ENCODE results near the gene SLC2A4RG.
A peak's percentile ranks its signal among the peaks of the same experiment; 100 is the strongest.
"Not testable (repeated sequence)": the region's sequence is repeated elsewhere in the genome, so short reads cannot be mapped to it uniquely, and the experiment has no call there.

Gene SLC2A4RG

GRCh38 chr20:63722967-63723622 is 16.5 kb upstream of the SLC2A4RG start:
- not testable (repeated sequence) for DNase-seq

- not testable (repeated sequence) for DNase-seq
Observed at GRCh38 chr20:63730189-63730733, 9.3 kb upstream of the SLC2A4RG start.

- DNase-seq = no peak
Observed at GRCh38 chr20:63731410-63731809, 8.2 kb upstream of the SLC2A4RG start.

GRCh38 chr20:63732118-63733095 is 7.2 kb upstream of the SLC2A4RG start:
- no peak for DNase-seq

GRCh38 chr20:63733117-63733516 is 6.5 kb upstream of the SLC2A4RG start:
- no peak for DNase-seq

GRCh38 chr20:63733579-63734081 is 5.9 kb upstream of the SLC2A4RG start:
- DNase-seq = no peak

GRCh38 chr20:63734111-63734945 is 5.2 kb upstream of the SLC2A4RG start:
- DNase-seq = no peak

- no peak for DNase-seq
Observed at GRCh38 chr20:63734946-63735858, 4.4 kb upstream of the SLC2A4RG start.

- DNase-seq = peak; percentile 80
Observed at GRCh38 chr20:63735859-63736718, 3.5 kb upstream of the SLC2A4RG start, which contains the start of gene LIME1. Gene LIME1 (plus strand): TSS chr20:63736664. CDS start chr20:63737550, 886 bp downstream.

GRCh38 chr20:63736893-63737694 is 2.5 kb upstream of the SLC2A4RG start:
- DNase-seq = peak; percentile 78

GRCh38 chr20:63737695-63737944 is 2.0 kb upstream of the SLC2A4RG start:
- no peak for DNase-seq

- peak; percentile 57 for DNase-seq
Observed at GRCh38 chr20:63737945-63738686, 1.5 kb upstream of the SLC2A4RG start.

GRCh38 chr20:63738687-63739129 is 868 bp upstream of the SLC2A4RG start:
- DNase-seq = peak; percentile 54

- DNase-seq = peak; percentile 65
Observed at GRCh38 chr20:63740070-63740626, 572 bp downstream of the SLC2A4RG start.

- peak; percentile 53 for DNase-seq
Observed at GRCh38 chr20:63740627-63741353, 1.2 kb downstream of the SLC2A4RG start.

- DNase-seq = no peak
Observed at GRCh38 chr20:63741354-63741675, 1.7 kb downstream of the SLC2A4RG start.

- no peak for DNase-seq
Observed at GRCh38 chr20:63741676-63742380, 2.3 kb downstream of the SLC2A4RG start.

Measured in activated T-cell treated with anti-CD3 and anti-CD28 coated beads, Interleukin-2, amount 50 U/mL, for 1 hour (primary cell).